ENCODE results near the gene TRIP13. TPM values are rescaled to one million over a fixed set of nuclear protein-coding genes. Genes with fewer than 3 reads are reported as not detected.

Gene TRIP13
- total and polyA plus RNA-seq, 10 of the 15 experiments (the other 5 are each of a cell fraction or from before 2014, with no cell fraction given) = 15.1 to 64.9 (median 32.2) TPM

GRCh38 chr5:889075-889710 lies 3.5 kb upstream of the TRIP13 start (continued):
- TF ChIP-seq ZBTB33 (IDR thresholded peaks at IDR 0.05) (no peak), EGR1 (IDR thresholded peaks at IDR 0.05; ENCODE audit: borderline replicate concordance in 1 of 2, low read depth in 2 of 2, low read length in 2 of 2) (no peak), ZBTB40 (IDR thresholded peaks at IDR 0.05; ENCODE audit: borderline replicate concordance) (no peak), SKIL (IDR thresholded peaks at IDR 0.05; ENCODE audit: low read depth, poor library complexity, severe bottlenecking) (no peak)

All from GM12878 (cell line).